ENCODE results near the gene PRIMA1. TPM values are rescaled to one million over a fixed set of nuclear protein-coding genes. Genes with fewer than 3 reads are reported as not detected.
"Not testable (repeated sequence)": the region's sequence is repeated elsewhere in the genome, so short reads cannot be mapped to it uniquely, and the experiment has no call there.

Gene PRIMA1
- total RNA-seq, 1 donor from 2014 or later: not detected

GRCh38 chr14:93818857-93819256 lies 30.6 kb upstream of the PRIMA1 start:
- TF ChIP-seq, protein P1, sequence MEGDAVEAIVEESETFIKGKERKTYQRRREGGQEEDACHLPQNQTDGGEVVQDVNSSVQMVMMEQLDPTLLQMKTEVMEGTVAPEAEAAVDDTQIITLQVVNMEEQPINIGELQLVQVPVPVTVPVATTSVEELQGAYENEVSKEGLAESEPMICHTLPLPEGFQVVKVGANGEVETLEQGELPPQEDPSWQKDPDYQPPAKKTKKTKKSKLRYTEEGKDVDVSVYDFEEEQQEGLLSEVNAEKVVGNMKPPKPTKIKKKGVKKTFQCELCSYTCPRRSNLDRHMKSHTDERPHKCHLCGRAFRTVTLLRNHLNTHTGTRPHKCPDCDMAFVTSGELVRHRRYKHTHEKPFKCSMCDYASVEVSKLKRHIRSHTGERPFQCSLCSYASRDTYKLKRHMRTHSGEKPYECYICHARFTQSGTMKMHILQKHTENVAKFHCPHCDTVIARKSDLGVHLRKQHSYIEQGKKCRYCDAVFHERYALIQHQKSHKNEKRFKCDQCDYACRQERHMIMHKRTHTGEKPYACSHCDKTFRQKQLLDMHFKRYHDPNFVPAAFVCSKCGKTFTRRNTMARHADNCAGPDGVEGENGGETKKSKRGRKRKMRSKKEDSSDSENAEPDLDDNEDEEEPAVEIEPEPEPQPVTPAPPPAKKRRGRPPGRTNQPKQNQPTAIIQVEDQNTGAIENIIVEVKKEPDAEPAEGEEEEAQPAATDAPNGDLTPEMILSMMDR (IDR thresholded peaks at IDR 0.05): no peak
- Mint-ChIP-seq H3K4me1 (ENCODE audit: low read depth) (no peaks in the 10 kb centered on the region), H3K36me3 (ENCODE audit: low read depth) (peaks cover 3% of the 10 kb centered on the region), H3K27me3 (ENCODE audit: low read depth) (peaks cover 4% of the 10 kb centered on the region), H3K4me3 (ENCODE audit: unreplicated experiment) (no peak overlapping the region), H3K27ac (ENCODE audit: unreplicated experiment) (no peak overlapping the region), H3K9me3 (ENCODE audit: low read depth) (peaks cover 25% of the 10 kb centered on the region)
- DNase-seq (ENCODE audit: low spot score): no peak

DNA sequence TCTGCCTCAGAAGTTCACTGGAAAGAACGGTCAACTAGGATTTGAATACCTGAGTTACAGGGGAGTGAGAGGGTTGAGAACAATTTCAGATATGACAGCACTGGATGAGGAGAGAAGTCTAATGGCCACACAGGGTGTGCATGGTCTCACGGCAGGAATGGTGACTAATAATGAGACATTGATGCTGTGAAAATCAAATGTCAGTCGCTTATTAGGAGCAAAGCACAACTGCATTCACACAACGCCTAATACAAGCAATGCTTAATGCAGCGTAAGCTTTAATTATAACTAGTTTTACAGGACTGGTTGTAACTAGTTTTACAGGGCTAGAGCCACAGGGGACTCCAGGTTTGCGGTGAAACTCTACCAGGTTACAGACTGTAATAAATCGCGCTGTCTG lies 23.4 kb upstream of the PRIMA1 start:
- Mint-ChIP-seq H3K4me3 (ENCODE audit: unreplicated experiment) (no peak overlapping the region), H3K9me3 (ENCODE audit: low read depth) (peaks cover 60% of the 10 kb centered on the region), H3K4me1 (ENCODE audit: low read depth) (no peaks in the 10 kb centered on the region), H3K27ac (ENCODE audit: unreplicated experiment) (no peak overlapping the region), H3K36me3 (ENCODE audit: low read depth) (peaks cover 4% of the 10 kb centered on the region), H3K27me3 (ENCODE audit: low read depth) (no peaks in the 10 kb centered on the region)
- DNase-seq (ENCODE audit: low spot score): no peak
- TF ChIP-seq, protein P1 (IDR thresholded peaks at IDR 0.05): no peak

DNA sequence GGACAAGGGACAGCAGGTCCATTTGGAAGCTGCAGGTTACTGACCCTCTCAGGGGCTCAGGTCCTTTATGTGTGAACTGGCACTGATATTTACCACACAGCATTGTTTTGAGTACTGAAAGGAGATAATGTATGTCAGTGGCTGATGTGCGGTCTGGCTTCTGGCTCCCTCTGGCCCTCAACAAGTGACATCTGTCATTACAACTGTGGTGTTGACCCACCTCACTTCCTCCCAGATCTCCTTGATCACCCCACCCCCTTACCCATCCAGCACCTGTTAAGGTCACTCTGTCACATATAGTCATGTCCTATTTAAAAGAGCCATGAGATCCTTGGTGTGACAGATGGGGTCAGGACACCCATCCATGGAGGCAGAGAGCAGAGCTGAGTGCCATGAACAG lies 22.7 kb upstream of the PRIMA1 start:
- no peak for DNase-seq (ENCODE audit: low spot score)
- no peaks in the 10 kb centered on the region for H3K4me1 Mint-ChIP-seq (ENCODE audit: low read depth)
- TF ChIP-seq, protein P1 (IDR thresholded peaks at IDR 0.05): no peak
- H3K27me3 Mint-ChIP-seq (ENCODE audit: low read depth): no peaks in the 10 kb centered on the region
- peaks cover 4% of the 10 kb centered on the region for H3K36me3 Mint-ChIP-seq (ENCODE audit: low read depth)
- H3K27ac Mint-ChIP-seq (ENCODE audit: unreplicated experiment): no peak overlapping the region
- H3K4me3 Mint-ChIP-seq (ENCODE audit: unreplicated experiment): no peak overlapping the region
- peaks cover 55% of the 10 kb centered on the region for H3K9me3 Mint-ChIP-seq (ENCODE audit: low read depth)

- H3K27me3 Mint-ChIP-seq (ENCODE audit: low read depth); DNase-seq (ENCODE audit: low spot score); H3K4me1 Mint-ChIP-seq (ENCODE audit: low read depth); H3K27ac Mint-ChIP-seq (ENCODE audit: unreplicated experiment); H3K36me3 Mint-ChIP-seq (ENCODE audit: low read depth); H3K4me3 Mint-ChIP-seq (ENCODE audit: unreplicated experiment): not testable (repeated sequence)
- peaks cover 42% of the 10 kb centered on the region for H3K9me3 Mint-ChIP-seq (ENCODE audit: low read depth)
Observed at GRCh38 chr14:93809491-93810420, 21.5 kb upstream of the PRIMA1 start.

DNA sequence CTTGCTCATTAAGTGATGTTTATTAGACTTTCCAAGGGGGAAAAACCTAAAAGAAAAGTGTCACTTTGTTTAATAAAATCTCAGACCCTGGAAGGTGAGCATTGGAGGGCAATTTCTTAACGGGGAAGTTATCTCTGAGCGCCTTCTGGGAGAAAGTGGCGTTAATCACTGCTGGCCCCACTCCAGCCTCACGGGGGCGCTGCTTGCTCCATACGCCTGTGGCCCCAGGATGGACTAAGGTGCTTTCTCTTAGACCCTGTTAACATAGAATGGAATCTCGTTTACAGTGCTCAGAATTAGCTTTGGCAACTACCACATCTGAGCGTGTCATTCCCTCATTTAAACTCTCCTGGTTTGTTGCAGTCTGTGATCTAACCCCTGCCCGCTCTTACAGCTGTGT lies 16.4 kb upstream of the PRIMA1 start:
- Mint-ChIP-seq H3K27me3 (ENCODE audit: low read depth) (peaks cover 3% of the 10 kb centered on the region), H3K4me1 (ENCODE audit: low read depth) (no peaks in the 10 kb centered on the region), H3K9me3 (ENCODE audit: low read depth) (peaks cover 17% of the 10 kb centered on the region), H3K4me3 (ENCODE audit: unreplicated experiment) (no peak overlapping the region), H3K36me3 (ENCODE audit: low read depth) (no peaks in the 10 kb centered on the region), H3K27ac (ENCODE audit: unreplicated experiment) (no peak overlapping the region)
- TF ChIP-seq, protein P1 (IDR thresholded peaks at IDR 0.05): no peak
- no peak for DNase-seq (ENCODE audit: low spot score)

All from chondrocyte (in vitro differentiated cells).